Stimulated activated naive CD8-positive, alpha-beta T cell treated with anti-CD3 and anti-CD28 coated beads, Interleukin-15, Interleukin-2, amounts not matched to agents 100 ng/mL and 50 ng/mL, for 24 hours (primary cell): ENCODE results near the gene NOS1.
A peak's percentile ranks its signal among the peaks of the same experiment; 100 is the strongest.
"Not testable (repeated sequence)": the region's sequence is repeated elsewhere in the genome, so short reads cannot be mapped to it uniquely, and the experiment has no call there.

Experiments
- H3K27ac Mint-ChIP-seq: one replicate; pipeline ENCODE4 v1.8.0; 2021; ENCODE audit warnings: mild to moderate bottlenecking, mixed read lengths
- H3K27me3 Mint-ChIP-seq: one replicate; pipeline ENCODE4 v1.8.0; 2021; ENCODE audit warnings: mixed read lengths
- H3K36me3 Mint-ChIP-seq: one replicate; pipeline ENCODE4 v1.8.0; 2021; ENCODE audit warnings: low read depth, mixed read lengths
- H3K4me1 Mint-ChIP-seq: one replicate; pipeline ENCODE4 v1.8.0; 2021; ENCODE audit warnings: low read depth, mixed read lengths
- H3K4me3 Mint-ChIP-seq: one replicate; pipeline ENCODE4 v1.8.0; 2021; ENCODE audit warnings: mild to moderate bottlenecking, mixed read lengths
- H3K9me3 Mint-ChIP-seq: one replicate; pipeline ENCODE4 v1.8.0; 2021; ENCODE audit warnings: mixed read lengths

The NOS1 gene

GRCh38 chr12:117207675-117208074, 153.8 kb downstream of the NOS1 start:
- H3K27ac Mint-ChIP-seq: no peak overlapping the region
- no peak overlapping the region for H3K4me3 Mint-ChIP-seq
- H3K36me3 Mint-ChIP-seq: no peaks in the 10 kb centered on the region
- H3K27me3 Mint-ChIP-seq: peaks cover 6% of the 10 kb centered on the region
- no peaks in the 10 kb centered on the region for H3K4me1 Mint-ChIP-seq
- no peaks in the 10 kb centered on the region for H3K9me3 Mint-ChIP-seq

DNA sequence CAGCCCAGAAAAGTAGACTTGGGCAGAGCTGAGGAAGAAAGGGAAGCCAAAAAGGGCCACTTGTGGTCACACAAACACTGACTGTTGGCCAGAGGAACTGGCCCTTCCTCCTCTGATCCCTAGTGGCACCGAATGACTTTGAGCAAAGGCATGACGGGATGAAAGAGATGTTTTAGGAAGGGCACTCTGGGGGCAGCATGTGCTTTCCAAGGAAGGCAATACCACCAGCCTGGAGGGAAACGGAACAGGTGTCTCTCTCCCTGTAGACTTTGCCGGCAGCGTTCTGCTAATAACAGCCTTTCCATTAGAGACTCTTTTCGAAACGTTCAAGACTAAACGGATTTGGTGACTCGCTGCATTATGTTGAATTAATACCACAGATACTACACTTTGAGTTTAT, 158.9 kb downstream of the NOS1 start:
- H3K9me3 Mint-ChIP-seq: no peaks in the 10 kb centered on the region
- no peaks in the 10 kb centered on the region for H3K4me1 Mint-ChIP-seq
- no peak overlapping the region for H3K27ac Mint-ChIP-seq
- peaks cover 10% of the 10 kb centered on the region for H3K27me3 Mint-ChIP-seq
- no peaks in the 10 kb centered on the region for H3K36me3 Mint-ChIP-seq
- H3K4me3 Mint-ChIP-seq: no peak overlapping the region

DNA sequence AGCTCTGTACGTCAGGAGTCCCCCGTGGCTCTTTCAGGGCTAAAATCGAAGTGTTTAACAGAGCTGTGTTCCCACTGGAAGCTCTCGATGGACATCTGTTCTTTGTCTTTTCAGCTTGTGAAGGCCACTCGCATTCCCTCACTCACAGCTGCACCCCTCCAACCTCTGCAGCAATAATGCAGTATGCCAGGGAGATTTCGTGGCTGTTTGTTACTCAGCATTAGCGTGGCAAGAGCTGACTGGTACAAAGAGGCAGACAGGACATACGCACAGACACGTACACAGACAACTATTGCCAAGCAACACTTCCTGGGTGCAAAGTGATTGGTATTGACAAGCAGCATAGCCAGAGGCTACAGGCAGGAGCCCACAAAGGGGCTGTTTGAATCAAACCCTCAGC, 159.4 kb downstream of the NOS1 start:
- Mint-ChIP-seq H3K27me3 (peaks cover 10% of the 10 kb centered on the region), H3K9me3 (no peaks in the 10 kb centered on the region), H3K4me1 (no peaks in the 10 kb centered on the region), H3K27ac (no peak overlapping the region), H3K4me3 (no peak overlapping the region), H3K36me3 (no peaks in the 10 kb centered on the region)

DNA sequence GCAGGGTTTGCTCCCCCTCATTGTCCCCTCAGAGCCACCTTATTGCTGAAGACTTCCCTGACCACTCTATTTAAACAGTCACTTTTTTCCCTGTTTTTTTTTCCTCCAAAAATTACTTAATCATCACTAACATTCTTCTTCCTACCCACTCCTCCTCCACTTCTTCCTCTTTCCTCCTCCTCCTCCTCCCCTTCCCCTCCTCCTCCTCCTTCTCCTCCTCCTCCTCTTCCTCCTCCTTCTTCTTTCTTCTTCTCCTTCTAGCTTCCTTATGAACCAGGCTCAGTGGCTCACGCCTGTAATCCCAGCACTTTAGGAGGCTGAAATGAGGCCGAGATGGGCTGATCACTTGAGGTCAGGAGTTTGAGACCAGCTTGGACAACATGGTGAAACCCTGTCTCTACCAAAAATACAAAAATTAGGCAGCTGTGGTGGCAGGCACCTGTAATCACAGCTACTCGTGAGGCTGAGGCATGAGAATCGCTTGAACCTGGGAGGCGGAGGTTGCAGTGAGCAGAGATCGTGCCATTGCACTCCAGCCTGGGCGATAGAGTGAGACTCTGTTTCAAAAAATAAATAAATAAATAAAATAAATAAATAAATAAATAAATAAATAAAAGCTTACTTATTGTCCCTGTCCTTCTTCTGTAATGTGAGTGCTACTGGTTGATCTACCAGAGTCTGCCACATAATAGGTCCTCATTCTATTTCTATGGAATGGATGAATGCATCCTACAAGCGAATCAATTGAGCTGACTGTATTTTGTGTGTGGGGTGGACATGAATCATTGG, 161.3 kb downstream of the NOS1 start:
- not testable (repeated sequence) for H3K4me1 Mint-ChIP-seq, H3K27ac Mint-ChIP-seq, H3K9me3 Mint-ChIP-seq, H3K36me3 Mint-ChIP-seq, H3K4me3 Mint-ChIP-seq, H3K27me3 Mint-ChIP-seq

- not testable (repeated sequence) for H3K9me3 Mint-ChIP-seq, H3K4me1 Mint-ChIP-seq, H3K4me3 Mint-ChIP-seq, H3K27ac Mint-ChIP-seq, H3K36me3 Mint-ChIP-seq
- peaks cover 12% of the 10 kb centered on the region for H3K27me3 Mint-ChIP-seq
Observed at GRCh38 chr12:117196334-117196733, 165.1 kb downstream of the NOS1 start.

DNA sequence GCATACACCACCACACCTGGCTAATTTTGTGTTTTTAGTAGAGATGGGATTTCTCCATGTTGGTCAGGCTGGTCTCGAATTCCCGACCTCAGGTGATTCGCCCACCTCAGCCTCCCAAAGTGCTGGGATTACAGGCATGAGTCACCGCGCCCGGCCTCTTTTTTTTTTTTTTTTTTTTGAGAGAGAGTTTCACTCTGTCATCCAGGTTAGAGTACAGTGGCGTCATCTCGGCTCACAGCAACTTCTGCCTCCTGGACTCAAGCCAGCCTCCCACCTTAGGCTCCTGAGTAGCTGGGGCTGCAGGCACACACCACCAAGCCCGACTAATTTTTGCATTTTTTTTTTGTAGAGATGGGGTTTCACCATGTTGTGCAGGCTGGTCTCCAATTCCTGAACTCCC, 166.4 kb downstream of the NOS1 start:
- H3K4me1 Mint-ChIP-seq, H3K9me3 Mint-ChIP-seq, H3K27me3 Mint-ChIP-seq, H3K36me3 Mint-ChIP-seq, H3K27ac Mint-ChIP-seq, H3K4me3 Mint-ChIP-seq: not testable (repeated sequence)

GRCh38 chr12:117193903-117194302, 167.5 kb downstream of the NOS1 start:
- Mint-ChIP-seq H3K4me1 (peaks cover 14% of the 10 kb centered on the region), H3K4me3 (no peak overlapping the region), H3K27ac (no peak overlapping the region), H3K9me3 (peaks cover 5% of the 10 kb centered on the region), H3K36me3 (peaks cover 5% of the 10 kb centered on the region), H3K27me3 (peaks cover 7% of the 10 kb centered on the region)

DNA sequence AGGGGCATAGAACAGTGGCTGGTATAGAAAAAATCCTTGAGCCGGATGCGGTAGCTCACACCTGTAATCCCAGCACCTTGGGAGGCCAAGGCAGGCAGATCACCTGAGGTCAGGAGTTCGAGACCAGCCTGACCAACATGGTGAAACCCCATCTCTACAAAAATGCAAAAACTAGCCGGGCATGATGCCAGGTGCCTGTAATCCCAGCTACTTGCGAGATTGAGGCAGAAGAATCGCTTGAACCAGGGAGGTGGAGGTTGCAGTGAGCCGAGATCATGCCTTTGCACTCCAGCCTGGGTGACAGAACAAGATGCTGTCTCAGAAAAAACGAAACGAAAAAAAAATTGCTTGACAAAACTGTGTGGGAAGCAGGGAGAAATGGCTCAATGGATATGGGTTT, 168.8 kb downstream of the NOS1 start:
- peaks cover 24% of the 10 kb centered on the region for H3K4me1 Mint-ChIP-seq
- not testable (repeated sequence) for H3K27ac Mint-ChIP-seq, H3K4me3 Mint-ChIP-seq, H3K9me3 Mint-ChIP-seq, H3K36me3 Mint-ChIP-seq, H3K27me3 Mint-ChIP-seq

DNA sequence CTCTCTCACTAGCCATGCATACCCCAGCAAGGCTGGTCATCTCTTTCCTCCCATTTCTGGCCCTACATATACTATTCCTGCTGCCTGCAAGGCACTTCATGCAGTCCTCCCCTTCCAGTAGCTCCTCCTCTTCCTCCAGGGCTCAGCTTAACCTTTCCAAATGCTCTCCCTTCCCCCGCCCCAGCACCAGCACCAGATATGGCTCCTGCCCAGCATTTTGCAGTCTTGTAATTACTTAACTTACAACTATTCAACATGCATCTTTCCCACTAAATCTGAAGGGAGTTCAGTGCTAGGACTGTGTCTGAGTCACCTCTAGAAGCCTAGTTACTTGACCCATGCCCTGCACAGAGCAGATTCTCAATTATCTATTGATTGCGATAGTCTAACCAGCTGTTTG, 169.4 kb downstream of the NOS1 start:
- Mint-ChIP-seq H3K27me3 (peaks cover 5% of the 10 kb centered on the region), H3K4me3 (peak overlapping the region; percentile 1), H3K9me3 (peaks cover 5% of the 10 kb centered on the region), H3K36me3 (peaks cover 10% of the 10 kb centered on the region), H3K4me1 (peaks cover 24% of the 10 kb centered on the region), H3K27ac (no peak overlapping the region)

DNA sequence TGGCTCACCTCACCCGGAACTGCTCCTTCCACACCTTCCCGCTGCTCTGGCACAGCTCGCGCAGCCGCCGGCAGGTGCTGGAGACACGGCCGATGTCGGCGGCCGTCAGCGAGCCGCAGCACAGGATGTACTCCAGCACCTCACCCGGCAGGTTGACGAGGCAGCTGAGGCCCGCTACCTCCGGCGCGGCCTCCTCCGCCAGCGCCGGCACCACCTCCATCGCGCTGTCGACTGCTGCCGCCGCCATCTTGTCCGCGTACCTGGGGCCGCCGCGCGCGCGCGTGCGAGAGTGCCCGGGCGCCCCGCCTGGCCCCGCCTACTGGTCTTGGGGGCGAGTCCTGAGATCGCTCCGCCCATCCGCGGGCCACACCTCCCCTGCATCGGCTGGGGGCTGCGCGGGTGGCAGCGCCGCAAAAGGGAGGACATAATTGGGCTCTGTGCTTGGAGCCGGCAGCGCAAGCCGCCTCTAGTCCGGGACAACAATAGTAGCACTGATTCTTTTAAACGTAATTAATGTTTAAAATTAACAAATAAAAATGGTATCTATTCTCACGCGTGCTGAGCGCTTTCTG, 171.1 kb downstream of the NOS1 start, which contains the start of gene FBXO21:
Gene FBXO21 (minus strand): TSS at position 261 of the 572 bp plus-strand sequence. CDS start 14 bp downstream, at position 247.
- Mint-ChIP-seq H3K4me3 (peak within 1 kb of the TSS; percentile 96), H3K4me1 (peaks cover 24% of the 10 kb centered on the region), H3K27me3 (peaks cover 5% of the 10 kb centered on the region), H3K9me3 (peaks cover 5% of the 10 kb centered on the region), H3K27ac (peak within 1 kb of the TSS; percentile 86), H3K36me3 (peaks cover 21% of the 10 kb centered on the region)

GRCh38 chr12:117189725-117190209, 171.7 kb downstream of the NOS1 start:
- Mint-ChIP-seq H3K27ac (peak overlapping the region; percentile 86), H3K27me3 (peaks cover 5% of the 10 kb centered on the region), H3K4me1 (peaks cover 24% of the 10 kb centered on the region), H3K4me3 (peak overlapping the region; percentile 96), H3K36me3 (peaks cover 26% of the 10 kb centered on the region), H3K9me3 (peaks cover 5% of the 10 kb centered on the region)

DNA sequence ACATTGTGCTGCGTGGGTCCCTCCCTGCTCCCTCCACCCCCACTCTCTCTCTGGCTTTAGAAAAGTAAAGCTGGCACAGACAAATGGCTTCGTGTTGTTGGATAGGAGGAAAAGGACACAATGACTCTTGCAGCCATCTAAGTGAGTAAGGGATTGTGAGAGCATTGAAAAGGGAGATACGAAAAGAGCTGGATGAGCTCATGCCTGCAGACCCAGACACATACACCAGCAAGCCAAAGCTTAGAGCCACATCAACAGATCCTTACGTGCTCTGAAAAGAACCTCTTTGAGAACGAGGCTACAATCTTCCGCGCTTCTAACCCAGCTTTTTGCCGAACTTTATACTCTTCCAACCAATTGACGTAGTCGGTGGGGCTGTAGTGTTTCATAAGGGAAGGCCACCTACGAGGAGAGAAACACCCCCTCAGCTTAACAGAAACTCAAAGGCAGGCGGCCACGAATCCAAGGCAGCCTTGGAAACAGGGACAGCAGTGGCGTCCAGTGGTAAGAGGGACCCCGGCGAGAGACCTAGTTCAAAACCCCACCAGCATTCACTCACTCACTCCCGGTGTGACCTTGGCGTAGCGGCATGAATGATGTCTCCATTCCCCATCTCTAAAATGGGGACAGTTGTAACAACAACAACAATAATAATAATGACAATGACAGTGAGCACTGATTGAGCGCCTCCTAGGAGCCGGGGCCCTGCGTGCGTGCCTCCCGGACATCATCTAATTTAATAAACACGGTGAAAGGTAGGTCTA, 172.3 kb downstream of the NOS1 start:
- Mint-ChIP-seq H3K4me3 (peak overlapping the region; percentile 96), H3K4me1 (peaks cover 24% of the 10 kb centered on the region), H3K36me3 (peaks cover 31% of the 10 kb centered on the region), H3K27me3 (peaks cover 5% of the 10 kb centered on the region), H3K27ac (peak overlapping the region; percentile 86), H3K9me3 (peaks cover 5% of the 10 kb centered on the region)

- Mint-ChIP-seq H3K4me3 (peak overlapping the region; percentile 96), H3K4me1 (peaks cover 24% of the 10 kb centered on the region), H3K27ac (no peak overlapping the region), H3K36me3 (peaks cover 40% of the 10 kb centered on the region), H3K9me3 (no peaks in the 10 kb centered on the region), H3K27me3 (no peaks in the 10 kb centered on the region)
Observed at GRCh38 chr12:117188121-117188665, 173.2 kb downstream of the NOS1 start.

GRCh38 chr12:117187421-117187820, 174.0 kb downstream of the NOS1 start:
- Mint-ChIP-seq H3K9me3 (no peaks in the 10 kb centered on the region), H3K4me1 (peaks cover 24% of the 10 kb centered on the region), H3K27me3 (no peaks in the 10 kb centered on the region), H3K36me3 (peaks cover 46% of the 10 kb centered on the region), H3K27ac (no peak overlapping the region), H3K4me3 (no peak overlapping the region)

DNA sequence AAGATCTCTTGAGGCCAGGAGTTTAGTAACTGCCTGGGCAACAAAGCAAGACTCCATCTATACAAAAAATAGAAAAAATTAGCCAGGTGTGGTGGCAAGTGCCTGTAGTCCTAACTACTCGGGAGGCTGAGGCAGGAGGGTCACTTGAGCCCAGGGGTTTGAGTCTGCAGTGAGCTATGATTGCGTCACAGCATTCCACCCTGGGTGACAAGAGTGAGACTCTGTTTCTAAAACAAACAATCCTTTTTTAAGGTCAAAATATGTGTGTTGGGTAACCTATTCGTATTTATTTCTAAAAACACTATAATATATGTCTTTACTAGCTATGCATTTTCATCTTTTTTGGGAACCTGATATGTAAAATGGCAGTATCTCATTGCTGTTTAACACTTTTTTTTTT, 178.6 kb downstream of the NOS1 start:
- Mint-ChIP-seq H3K4me1 (peaks cover 4% of the 10 kb centered on the region), H3K27ac (no peak overlapping the region), H3K27me3 (no peaks in the 10 kb centered on the region), H3K9me3 (no peaks in the 10 kb centered on the region), H3K4me3 (no peak overlapping the region), H3K36me3 (peaks cover 86% of the 10 kb centered on the region)
